Mesenteric fat pad (tissue), 1 donor: ENCODE results near the gene TMEM236. TPM values are rescaled to one million over a fixed set of nuclear protein-coding genes. Genes with fewer than 3 reads are reported as not detected.

Experiments used
- DNase-seq: peaks from one replicate; pipeline ENCODE4 v3.0.0-alpha.2; 2020; ENCODE audit warnings: low spot score
- total RNA-seq: library from RNA; stranded (reverse); fragmentation: NEBNext Ultra II Directional; extraction: Animal tissue kit (Norgen Biotek cat#: 25700); gene quantifications from one replicate; pipeline ENCODE4 v1.2.1, GENCODE V29; 2021
- donor health status: DM: yes; HTN: yes; CAD: no.

TMEM236 gene
- total RNA-seq, 1 donor from 2014 or later, result 3.0 TPM

- no peak for DNase-seq
Observed at GRCh38 chr10:17787087-17787961, 35.3 kb downstream of the TMEM236 start.

GRCh38 chr10:17788646-17789045 is 36.6 kb downstream of the TMEM236 start:
- no peak for DNase-seq

GRCh38 chr10:17789396-17789795 is 37.4 kb downstream of the TMEM236 start:
- DNase-seq, result no peak

- DNase-seq, result no peak
Observed at GRCh38 chr10:17790651-17791050, 38.6 kb downstream of the TMEM236 start.

GRCh38 chr10:17792991-17793390 is 41.0 kb downstream of the TMEM236 start:
- no peak for DNase-seq

- DNase-seq, result no peak
Observed at GRCh38 chr10:17793823-17794644, 42.0 kb downstream of the TMEM236 start.

GRCh38 chr10:17795083-17795482 is 43.1 kb downstream of the TMEM236 start:
- no peak for DNase-seq

- DNase-seq, result no peak
Observed at GRCh38 chr10:17795813-17796594, 44.0 kb downstream of the TMEM236 start.

GRCh38 chr10:17801507-17801906 is 49.5 kb downstream of the TMEM236 start:
- DNase-seq, result no peak

- no peak for DNase-seq
Observed at GRCh38 chr10:17802350-17802749, 50.3 kb downstream of the TMEM236 start.

- no peak for DNase-seq
Observed at GRCh38 chr10:17802976-17803375, 51.0 kb downstream of the TMEM236 start.

- DNase-seq, result no peak
Observed at GRCh38 chr10:17805330-17805729, 53.3 kb downstream of the TMEM236 start.

- DNase-seq, result no peak
Observed at GRCh38 chr10:17805921-17806577, 54.0 kb downstream of the TMEM236 start.

GRCh38 chr10:17808971-17809841 is 57.2 kb downstream of the TMEM236 start, which contains the start of gene MRC1:
TSS of gene MRC1 (plus strand) at chr10:17809348. CDS start at chr10:17809466, 118 bp downstream.
- no peak for DNase-seq

- DNase-seq, result no peak
Observed at GRCh38 chr10:17811146-17811865, 59.3 kb downstream of the TMEM236 start.

GRCh38 chr10:17814973-17815372 is 63.0 kb downstream of the TMEM236 start:
- DNase-seq, result no peak

- no peak for DNase-seq
Observed at GRCh38 chr10:17816199-17816598, 64.2 kb downstream of the TMEM236 start.

- DNase-seq, result no peak
Observed at GRCh38 chr10:17817316-17817715, 65.3 kb downstream of the TMEM236 start.

GRCh38 chr10:17817790-17818189 is 65.8 kb downstream of the TMEM236 start:
- DNase-seq, result no peak
